PFSK-1 (cell line): Measurements from ENCODE around the gene CSTA.

ENCODE experiments used
- FOXP2 ChIP-seq: optimal IDR thresholded peaks from 2 replicates; pipeline ENCODE3; 2011; ENCODE audit warnings: borderline replicate concordance, control low read depth, inconsistent platforms; ENCODE audit not compliant: insufficient read depth; ENCODE audit errors: extremely low read length, extremely low read depth
- POLR2AphosphoS5 ChIP-seq: IDR thresholded peaks from 2 replicates; pipeline ENCODE4 v1.6.1; 2012; ENCODE audit warnings: low read depth, mild to moderate bottlenecking, control low read depth, low read length, moderate library complexity
- SIN3A ChIP-seq: IDR thresholded peaks from 2 replicates; pipeline ENCODE4 v1.6.1; 2012; ENCODE audit warnings: mild to moderate bottlenecking, low read length, moderate library complexity, borderline replicate concordance; ENCODE audit not compliant: insufficient read depth
- TAF1 ChIP-seq: IDR thresholded peaks from 2 replicates; pipeline ENCODE4 v1.6.1; 2012; ENCODE audit warnings: low read length, control low read depth, borderline replicate concordance; ENCODE audit not compliant: insufficient read depth
- TF ChIP-seq, protein P1 (sequence below), 2 experiments: IDR thresholded peaks; 2 replicates each; pipeline versions ENCODE4 v1.6.1 to v1.8.0; 2011 to 2012; ENCODE audit warnings: low read depth in 2 of 2, low read length in 2 of 2, control low read depth in 1 of 2, inconsistent platforms in 1 of 2, mild to moderate bottlenecking in 1 of 2, moderate library complexity in 1 of 2; ENCODE audit not compliant: insufficient read depth in 1 of 2

CSTA gene

DNA sequence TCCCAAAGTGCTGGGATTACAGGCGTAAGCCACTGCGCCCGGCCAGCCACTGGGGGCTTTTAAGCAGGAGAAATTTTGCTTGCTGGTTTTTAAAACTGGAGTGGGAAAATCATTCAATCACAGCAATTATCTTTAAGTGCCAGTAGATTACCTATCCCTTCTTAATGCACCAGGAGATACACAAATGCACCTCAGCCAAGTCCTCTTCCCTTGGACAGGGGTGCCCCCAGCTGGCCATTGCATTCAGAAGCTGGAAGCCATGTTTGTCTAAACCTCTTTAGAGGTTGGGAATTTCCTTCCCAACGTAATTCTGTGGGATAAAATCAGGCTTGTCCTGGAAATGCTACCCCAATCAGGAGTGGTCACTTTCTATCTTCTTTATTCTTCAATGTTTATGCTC lies 31.4 kb downstream of the CSTA start:
- no peak for TF ChIP-seq FOXP2
- TF ChIP-seq TAF1: no peak
- no peak for TF ChIP-seq SIN3A
- TF ChIP-seq, protein P1, sequence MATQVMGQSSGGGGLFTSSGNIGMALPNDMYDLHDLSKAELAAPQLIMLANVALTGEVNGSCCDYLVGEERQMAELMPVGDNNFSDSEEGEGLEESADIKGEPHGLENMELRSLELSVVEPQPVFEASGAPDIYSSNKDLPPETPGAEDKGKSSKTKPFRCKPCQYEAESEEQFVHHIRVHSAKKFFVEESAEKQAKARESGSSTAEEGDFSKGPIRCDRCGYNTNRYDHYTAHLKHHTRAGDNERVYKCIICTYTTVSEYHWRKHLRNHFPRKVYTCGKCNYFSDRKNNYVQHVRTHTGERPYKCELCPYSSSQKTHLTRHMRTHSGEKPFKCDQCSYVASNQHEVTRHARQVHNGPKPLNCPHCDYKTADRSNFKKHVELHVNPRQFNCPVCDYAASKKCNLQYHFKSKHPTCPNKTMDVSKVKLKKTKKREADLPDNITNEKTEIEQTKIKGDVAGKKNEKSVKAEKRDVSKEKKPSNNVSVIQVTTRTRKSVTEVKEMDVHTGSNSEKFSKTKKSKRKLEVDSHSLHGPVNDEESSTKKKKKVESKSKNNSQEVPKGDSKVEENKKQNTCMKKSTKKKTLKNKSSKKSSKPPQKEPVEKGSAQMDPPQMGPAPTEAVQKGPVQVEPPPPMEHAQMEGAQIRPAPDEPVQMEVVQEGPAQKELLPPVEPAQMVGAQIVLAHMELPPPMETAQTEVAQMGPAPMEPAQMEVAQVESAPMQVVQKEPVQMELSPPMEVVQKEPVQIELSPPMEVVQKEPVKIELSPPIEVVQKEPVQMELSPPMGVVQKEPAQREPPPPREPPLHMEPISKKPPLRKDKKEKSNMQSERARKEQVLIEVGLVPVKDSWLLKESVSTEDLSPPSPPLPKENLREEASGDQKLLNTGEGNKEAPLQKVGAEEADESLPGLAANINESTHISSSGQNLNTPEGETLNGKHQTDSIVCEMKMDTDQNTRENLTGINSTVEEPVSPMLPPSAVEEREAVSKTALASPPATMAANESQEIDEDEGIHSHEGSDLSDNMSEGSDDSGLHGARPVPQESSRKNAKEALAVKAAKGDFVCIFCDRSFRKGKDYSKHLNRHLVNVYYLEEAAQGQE (IDR thresholded peaks at IDR 0.05; ENCODE audit: insufficient read depth in 1 of 2, low read depth in 2 of 2, low read length in 2 of 2): no peak
- no peak for TF ChIP-seq POLR2AphosphoS5

DNA sequence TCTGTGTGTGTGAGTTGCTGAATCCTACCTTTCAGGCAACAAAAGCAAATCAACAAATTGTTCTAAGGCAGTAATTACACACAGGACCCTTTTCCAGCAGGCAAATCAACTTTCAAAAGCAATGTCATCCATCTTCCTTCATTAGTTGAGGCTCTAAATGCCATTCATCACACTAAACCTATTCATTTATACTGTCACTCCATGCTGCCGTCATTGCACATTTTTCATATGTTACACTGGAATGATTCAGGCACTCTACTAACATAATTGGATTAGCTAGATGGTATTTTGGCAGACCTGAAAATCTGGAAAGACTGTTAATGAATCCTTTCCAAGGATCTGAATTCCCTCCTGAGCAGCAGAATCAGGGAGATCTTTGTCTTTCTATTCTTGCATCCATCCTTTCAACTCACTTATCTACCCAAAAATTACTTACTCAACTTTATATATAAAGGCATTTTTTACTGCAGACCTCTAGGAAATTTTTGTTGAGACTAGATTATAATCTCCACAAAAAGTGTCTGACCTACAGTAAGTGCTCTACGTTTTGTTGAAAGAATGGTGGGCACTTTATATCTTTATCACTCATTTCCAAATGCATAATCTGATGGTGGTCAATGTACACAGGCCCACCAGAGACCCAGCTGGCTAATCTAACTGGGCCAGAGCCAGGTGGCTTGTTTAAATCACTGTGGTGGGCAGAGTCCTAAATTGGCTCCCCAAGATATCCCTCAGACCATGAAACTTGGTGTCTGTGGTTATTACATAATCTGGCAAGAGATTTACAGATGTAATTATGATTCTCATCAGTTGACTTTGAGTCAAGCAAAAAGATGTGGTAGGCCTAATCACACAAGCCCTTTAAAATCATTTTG lies 33.0 kb downstream of the CSTA start:
- no peak for TF ChIP-seq SIN3A
- TF ChIP-seq, protein P1 (IDR thresholded peaks at IDR 0.05; ENCODE audit: insufficient read depth in 1 of 2, low read depth in 2 of 2, low read length in 2 of 2): no peak
- TF ChIP-seq POLR2AphosphoS5: no peak
- no peak for TF ChIP-seq TAF1
- TF ChIP-seq FOXP2: no peak

DNA sequence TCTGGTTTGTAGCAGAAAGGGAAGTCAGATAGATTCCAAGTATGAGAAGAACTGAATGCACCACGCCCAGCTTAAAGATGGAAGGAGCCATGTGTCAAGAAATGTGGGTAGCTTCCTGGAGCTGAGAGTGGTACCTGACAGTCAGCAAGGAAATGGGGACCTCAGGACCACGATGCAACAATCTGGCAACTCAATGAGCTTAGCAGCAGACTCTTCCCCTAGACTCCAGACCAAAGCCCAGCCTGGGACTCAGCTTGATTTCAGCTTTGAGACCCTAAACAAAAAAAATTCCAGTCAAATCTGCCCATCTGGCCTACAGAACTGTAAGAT lies 33.6 kb downstream of the CSTA start:
- TF ChIP-seq, protein P1 (IDR thresholded peaks at IDR 0.05; ENCODE audit: insufficient read depth in 1 of 2, low read depth in 2 of 2, low read length in 2 of 2): no peak
- no peak for TF ChIP-seq FOXP2
- no peak for TF ChIP-seq TAF1
- no peak for TF ChIP-seq POLR2AphosphoS5
- no peak for TF ChIP-seq SIN3A

DNA sequence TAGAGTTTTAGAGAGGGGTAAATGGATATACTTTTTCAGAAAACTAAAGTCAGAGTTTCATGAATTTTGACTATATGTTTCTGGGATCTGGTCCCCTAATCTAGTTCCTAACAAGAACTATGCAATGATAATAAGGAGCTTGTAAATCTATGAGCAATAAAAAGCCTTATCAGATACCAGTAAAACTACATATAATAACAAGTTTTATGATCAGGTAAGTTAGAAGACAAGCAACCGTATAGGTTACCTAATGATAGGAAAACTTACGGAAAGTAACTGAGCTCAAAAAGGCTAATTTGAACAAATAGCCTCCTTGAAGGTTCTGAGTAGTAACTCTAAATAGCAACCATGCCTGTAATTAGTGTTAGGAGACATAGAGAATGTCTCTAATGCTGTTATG lies 37.0 kb downstream of the CSTA start:
- TF ChIP-seq TAF1: no peak
- TF ChIP-seq SIN3A: no peak
- no peak for TF ChIP-seq FOXP2
- TF ChIP-seq POLR2AphosphoS5: no peak
- TF ChIP-seq, protein P1 (IDR thresholded peaks at IDR 0.05; ENCODE audit: insufficient read depth in 1 of 2, low read depth in 2 of 2, low read length in 2 of 2): no peak

DNA sequence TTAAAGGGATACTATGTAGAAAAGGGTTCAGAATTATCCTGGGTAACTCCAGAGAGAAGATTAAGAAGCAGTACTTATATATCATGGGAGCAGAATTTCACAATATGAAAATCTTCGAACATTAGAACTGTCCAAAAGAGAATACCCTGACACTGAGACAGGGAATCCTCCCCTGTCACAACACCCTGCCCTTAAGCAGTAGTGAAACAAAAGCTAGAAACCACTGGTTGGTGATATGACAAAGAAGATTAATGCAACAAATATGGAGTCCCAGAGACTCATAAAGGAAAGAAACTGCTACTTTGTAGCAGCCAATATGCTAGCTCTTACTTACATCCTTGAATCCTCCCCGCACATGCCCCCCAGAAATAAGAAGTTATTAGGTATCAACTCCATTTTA lies 39.4 kb downstream of the CSTA start:
- TF ChIP-seq TAF1 (no peak), POLR2AphosphoS5 (no peak), FOXP2 (no peak), SIN3A (no peak)
- TF ChIP-seq, protein P1 (IDR thresholded peaks at IDR 0.05; ENCODE audit: insufficient read depth in 1 of 2, low read depth in 2 of 2, low read length in 2 of 2): no peak
